Lung (tissue), 12 donors: ENCODE measurements around the gene NFIB. TPM values are rescaled to one million over a fixed set of nuclear protein-coding genes. Genes with fewer than 3 reads are reported as not detected.
A peak's percentile ranks its signal among the peaks of the same experiment; 100 is the strongest.

Experiments used
- ATAC-seq: fragments of 200-7000 bp; cut with Tn5 transposase; one replicate; pipeline ENCODE4 v1.9.1; 2020; ENCODE audit warnings: moderate number of reproducible peaks; ENCODE audit not compliant: insufficient read depth, low FRiP score
- DNase-seq, 3 donors: peaks; one replicate each; pipeline ENCODE4 v3.0.0-alpha.2; 2013 to 2017
- H3K27ac ChIP-seq, 2 donors: one replicate each; pipeline ENCODE4 v1.5.1; 2013; ENCODE audit warnings: mild to moderate bottlenecking in 2 of 2, moderate library complexity in 2 of 2, control low read depth in 1 of 2, inconsistent platforms in 1 of 2, low read depth in 1 of 2, low read length in 1 of 2
- H3K27me3 ChIP-seq, 3 donors: one replicate each; pipeline ENCODE4 v1.5.1; 2013; ENCODE audit warnings: low read length in 2 of 3; ENCODE audit not compliant: control insufficient read depth in 3 of 3, insufficient read depth in 3 of 3
- H3K36me3 ChIP-seq, 4 donors: one replicate each; pipeline ENCODE4 v1.5.1; 2013; ENCODE audit warnings: low read length in 4 of 4, mild to moderate bottlenecking in 1 of 4, moderate library complexity in 1 of 4; ENCODE audit not compliant: control insufficient read depth in 4 of 4, insufficient read depth in 4 of 4
- H3K4me1 ChIP-seq, 5 donors: one replicate each; pipeline ENCODE4 v1.5.1; 2013; ENCODE audit warnings: low read length in 5 of 5, mild to moderate bottlenecking in 2 of 5, moderate library complexity in 1 of 5; ENCODE audit not compliant: control insufficient read depth in 5 of 5, insufficient read depth in 5 of 5
- H3K4me3 ChIP-seq: one replicate; pipeline ENCODE4 v1.5.1; 2013; ENCODE audit warnings: mild to moderate bottlenecking, control low read depth, moderate library complexity
- H3K9ac ChIP-seq, 2 donors: one replicate each; pipeline ENCODE4 v1.5.1; 2013; ENCODE audit warnings: low read length in 2 of 2, control low read depth in 1 of 2; ENCODE audit not compliant: insufficient read depth in 1 of 2
- H3K9me3 ChIP-seq, 4 donors: one replicate each; pipeline ENCODE4 v1.5.1; 2013; ENCODE audit warnings: low read length in 3 of 4, mild to moderate bottlenecking in 1 of 4, moderate library complexity in 1 of 4; ENCODE audit not compliant: control insufficient read depth in 4 of 4, insufficient read depth in 3 of 4
- CTCF ChIP-seq: IDR thresholded peaks from 2 replicates; pipeline ENCODE4 v1.5.1; 2012; ENCODE audit warnings: mild to moderate bottlenecking; ENCODE audit errors: control extremely low read depth, extremely low read depth
- WGBS, 2 donors: extraction: QIAGEN DNeasy Blood & Tissue Kit; methylation state at CpG; one replicate each; pipeline ENCODE4 v1.1.7; 2013; 5-methylcytosine and 5-hydroxymethylcytosine counted together
- polyA plus RNA-seq, 2 donors: library from polyadenylated mRNA; stranded (reverse); fragments of 200-250 nt; gene quantifications; one replicate each; pipeline ENCODE4 v1.2.1, GENCODE V29; 2013
- total RNA-seq, 2 donors: library from RNA; depleted of rRNA in 1 of 2; stranded (reverse); fragments of >200 nt in 1 of 2; gene quantifications; one replicate each; pipeline ENCODE4 v1.2.1, GENCODE V29; 2014 to 2021
- donor health status: control.
- donor health status: control.
- donor health status: Bipolar disorder and iron deficiency.
- donor health status: healthy.
- donor health status: DM: yes; HTN: yes; CAD: no.

Gene NFIB
- total and polyA plus RNA-seq, 4 donors: 7.3 to 189 (median 51.0) TPM

- Histone ChIP-seq H3K4me1 (peaks cover 1 to 38% (median 17%) of the 10 kb centered on the region in 5 donors), H3K4me3 (no peak overlapping the region), H3K9ac (no peak overlapping the region), H3K36me3 (peaks cover 0 to 16% (median 3%) of the 10 kb centered on the region in 4 donors), H3K27ac (no peak overlapping the region), H3K27me3 (no peaks in the 10 kb centered on the region), H3K9me3 (no peaks in the 10 kb centered on the region)
- ATAC-seq (no peak), DNase-seq (no peak)
- WGBS, 2 donors: 28 to 64% methylated on average over 3 of the region's 3 CpGs
- TF ChIP-seq CTCF: no peak
These were observed 21.7 kb downstream of the NFIB start for GRCh38 chr9:14292181-14292739.

DNA sequence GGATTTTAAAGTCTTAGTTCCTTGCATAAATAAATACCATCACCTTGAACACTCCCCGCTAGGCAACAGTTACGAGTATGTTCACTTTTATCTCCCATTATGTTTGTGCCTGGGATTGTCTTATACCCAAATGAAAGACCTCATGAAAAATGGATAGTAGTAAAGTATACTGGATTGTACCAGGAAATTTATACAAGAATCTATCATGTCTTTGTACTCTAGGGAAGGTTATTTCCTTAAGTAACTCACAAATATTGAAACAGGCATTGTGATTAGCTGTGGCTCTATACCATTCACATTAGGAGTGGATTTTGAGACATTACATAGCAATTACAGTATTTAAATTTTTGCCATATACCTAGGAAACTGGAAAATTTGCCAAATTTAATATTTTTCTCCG is 24.0 kb downstream of the NFIB start:
- Histone ChIP-seq H3K27ac (no peak overlapping the region), H3K4me3 (no peak overlapping the region), H3K27me3 (no peaks in the 10 kb centered on the region), H3K4me1 (peaks cover 0 to 35% (median 15%) of the 10 kb centered on the region in 5 donors), H3K9ac (no peak overlapping the region), H3K9me3 (no peaks in the 10 kb centered on the region), H3K36me3 (peaks cover 0 to 2% (median 0%) of the 10 kb centered on the region in 4 donors)
- ATAC-seq (no peak), DNase-seq (no peak)
- WGBS, 2 donors: 70 to 75% methylated on average over 3 of the region's 3 CpGs
- TF ChIP-seq CTCF: no peak

GRCh38 chr9:14288433-14288832 is 25.5 kb downstream of the NFIB start:
- Histone ChIP-seq H3K27me3 (no peaks in the 10 kb centered on the region), H3K9me3 (no peaks in the 10 kb centered on the region), H3K36me3 (peaks cover 0 to 3% (median 1%) of the 10 kb centered on the region in 4 donors), H3K4me1 (peaks cover 0 to 25% (median 11%) of the 10 kb centered on the region in 5 donors), H3K4me3 (no peak overlapping the region), H3K27ac (no peak overlapping the region), H3K9ac (no peak overlapping the region)
- DNase-seq: no peak
- ATAC-seq: no peak
- WGBS, 2 donors: 86 to 89% methylated on average over 4 of the region's 4 CpGs
- no peak for TF ChIP-seq CTCF

DNA sequence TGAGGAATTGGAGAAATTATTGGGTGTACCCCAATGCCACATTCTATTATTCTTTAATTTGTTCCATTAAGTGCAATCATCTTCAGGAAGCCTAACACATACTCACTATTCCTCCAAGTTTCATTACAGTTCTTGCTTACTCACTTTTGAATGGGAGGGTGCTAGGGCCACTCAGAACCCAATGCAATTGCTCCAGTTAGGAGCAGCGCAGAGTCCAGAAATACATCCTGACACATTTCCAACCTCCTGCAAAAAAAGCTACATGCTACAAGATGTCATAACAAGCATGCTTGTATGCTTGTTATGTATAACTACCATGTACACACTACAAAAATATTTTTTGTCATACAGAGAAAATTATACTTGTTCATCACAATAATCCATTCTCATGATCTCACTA is 27.8 kb downstream of the NFIB start:
- ATAC-seq (no peak), DNase-seq (no peak)
- no peaks in the 10 kb centered on the region for H3K9me3 ChIP-seq
- whole genome bisulfite sequencing, 2 donors: 84 to 97% methylated on average over 1 of the region's 1 CpG
- no peak overlapping the region for H3K9ac ChIP-seq
- H3K27ac ChIP-seq: peak overlapping the region in 1 of 2 donors; percentile 60
- H3K36me3 ChIP-seq: peaks cover 0 to 5% (median 2%) of the 10 kb centered on the region in 4 donors
- H3K27me3 ChIP-seq: no peaks in the 10 kb centered on the region
- no peak overlapping the region for H3K4me3 ChIP-seq
- no peak for TF ChIP-seq CTCF
- peaks cover 0 to 37% (median 14%) of the 10 kb centered on the region in 5 donors for H3K4me1 ChIP-seq
